CD4-positive, alpha-beta T cell (primary cell): Measurements from ENCODE around the gene ENC1. TPM values are rescaled to one million over a fixed set of nuclear protein-coding genes. Genes with fewer than 3 reads are reported as not detected.

Experiments used
- ATAC-seq: fragments of 200-7000 bp; cut with Tn5 transposase; one replicate; pipeline ENCODE4 v1.10.0; 2022; ENCODE audit warnings: mild to moderate bottlenecking; ENCODE audit not compliant: poor library complexity
- CTCF ChIA-PET: fragments of 350-600 bp; sonication (Branson Sonifier 250); formaldehyde crosslinking; loops from one replicate; lab custom pipeline; 2021; ENCODE audit warnings: antibody characterized with exemption, inconsistent platforms; lab: Charles Lee
- POLR2A ChIA-PET: fragments of 350-600 bp; sonication (Branson Sonifier 250); formaldehyde crosslinking; loops from one replicate; lab custom pipeline; 2021; ENCODE audit warnings: antibody characterized with exemption, inconsistent platforms; lab: Charles Lee
- DNase-seq, 14 experiments: peaks; one replicate each; pipeline ENCODE4 v3.0.0-alpha.2; 2013 to 2020; ENCODE audit warnings: mixed read lengths in 2 of 14
- H3K27ac ChIP-seq, 2 donors: one replicate each; pipeline versions ENCODE4 v1.5.1 to v1.7.0; 2013; ENCODE audit warnings: low read length in 2 of 2, low read depth in 1 of 2, mild to moderate bottlenecking in 1 of 2
- H3K27me3 ChIP-seq, 2 experiments: 1 replicate in 1 of 2; 2 replicates in 1 of 2; pipeline versions ENCODE4 v1.6.1 to v1.7.0; 2013; ENCODE audit warnings: low read length in 2 of 2, control low read depth in 1 of 2, mild to moderate bottlenecking in 1 of 2, moderate library complexity in 1 of 2; ENCODE audit not compliant: insufficient read depth in 2 of 2, control insufficient read depth in 1 of 2
- H3K36me3 ChIP-seq: one replicate; pipeline ENCODE4 v1.6.1; 2013; ENCODE audit warnings: low read length, control low read depth; ENCODE audit not compliant: insufficient read depth
- H3K4me1 ChIP-seq: one replicate; pipeline ENCODE4 v1.6.1; 2013; ENCODE audit warnings: low read length, control low read depth; ENCODE audit not compliant: insufficient read depth
- H3K4me3 ChIP-seq: one replicate; pipeline ENCODE4 v1.5.1; 2013; ENCODE audit warnings: mild to moderate bottlenecking, low read length, moderate library complexity
- H3K9me3 ChIP-seq, 2 experiments: 1 replicate in 1 of 2; 2 replicates in 1 of 2; pipeline versions ENCODE4 v1.6.1 to v1.7.0; 2013; ENCODE audit warnings: low read length in 2 of 2, mild to moderate bottlenecking in 2 of 2, control low read depth in 1 of 2, moderate library complexity in 1 of 2; ENCODE audit not compliant: control insufficient read depth in 1 of 2, insufficient read depth in 1 of 2
- H3K27ac Mint-ChIP-seq: one replicate; pipeline ENCODE4 v1.8.0; 2020; ENCODE audit warnings: mixed read lengths
- H3K27me3 Mint-ChIP-seq: one replicate; pipeline ENCODE4 v1.8.0; 2021; ENCODE audit warnings: mixed read lengths
- H3K36me3 Mint-ChIP-seq: one replicate; pipeline ENCODE4 v1.8.0; 2021; ENCODE audit warnings: low read depth, mixed read lengths
- H3K4me1 Mint-ChIP-seq: one replicate; pipeline ENCODE4 v1.8.0; 2021; ENCODE audit warnings: low read depth, mixed read lengths
- H3K4me3 Mint-ChIP-seq: one replicate; pipeline ENCODE4 v1.8.0; 2020; ENCODE audit warnings: mild to moderate bottlenecking, mixed read lengths
- H3K9me3 Mint-ChIP-seq: one replicate; pipeline ENCODE4 v1.8.0; 2020; ENCODE audit warnings: mixed read lengths
- CTCF ChIP-seq: fragments of 200-600 bp; IDR thresholded peaks from one replicate; pipeline ENCODE4 v1.8.0; 2022; ENCODE audit warnings: antibody characterized with exemption, mild to moderate bottlenecking
- intact Hi-C, 2 experiments: fragments of 100-400 bp; cut with DNase I in 1 of 2; cut with micrococcal nuclease in 1 of 2; formaldehyde crosslinking; loops; one replicate each; pipeline versions ENCODE4 v1.15.1 to v1.9.0; 2023 to 2025; cut with DNase I, micrococcal nuclease
- total RNA-seq, 174 experiments: library from RNA in 2 of 174; stranded (reverse) in 2 of 174; gene quantifications; one replicate each; pipeline ENCODE4 v1.2.3 and lab custom pipeline; 2021 to 2026

Gene ENC1
- total RNA-seq, 2 experiments from 2014 or later: 39.6 to 40.1 TPM

- no peak for TF ChIP-seq CTCF
These were observed 26.9 kb upstream of the ENC1 start for GRCh38 chr5:74667396-74667795.

GRCh38 chr5:74665816-74666215 lies 25.3 kb upstream of the ENC1 start:
- DNase-seq (no peak), ATAC-seq (no peak)
- Mint-ChIP-seq H3K27ac (no peak overlapping the region), H3K27me3 (peaks cover 12% of the 10 kb centered on the region), H3K9me3 (no peaks in the 10 kb centered on the region), H3K36me3 (no peaks in the 10 kb centered on the region), H3K4me1 (no peaks in the 10 kb centered on the region), H3K4me3 (no peak overlapping the region)
- intact Hi-C loops: no loop called here
- no peaks in the 10 kb centered on the region for H3K4me1 ChIP-seq
- H3K27ac ChIP-seq: no peak overlapping the region
- no peak overlapping the region for H3K4me3 ChIP-seq
- no peak for TF ChIP-seq CTCF
- ChIA-PET POLR2A (no interaction called here), CTCF (no interaction called here)
- peaks cover 0 to 5% of the 10 kb centered on the region in 2 experiments for H3K27me3 ChIP-seq
- no peaks in the 10 kb centered on the region for H3K36me3 ChIP-seq
- peaks cover 0 to 6% of the 10 kb centered on the region in 2 experiments for H3K9me3 ChIP-seq

More at GRCh38 chr5:74667396-74667795, 26.9 kb upstream of the ENC1 start:
- no peaks in the 10 kb centered on the region for H3K9me3 Mint-ChIP-seq
- CTCF ChIA-PET: no interaction called here
- peaks cover 11% of the 10 kb centered on the region for H3K27me3 Mint-ChIP-seq
- Histone ChIP-seq H3K9me3 (peaks cover 0 to 6% of the 10 kb centered on the region in 2 experiments), H3K27ac (no peak overlapping the region), H3K4me3 (no peak overlapping the region), H3K36me3 (no peaks in the 10 kb centered on the region), H3K27me3 (peaks cover 0 to under 1% of the 10 kb centered on the region in 2 experiments), H3K4me1 (no peaks in the 10 kb centered on the region)
- no peak for ATAC-seq
- H3K4me3 Mint-ChIP-seq: no peak overlapping the region
- intact Hi-C loops: no loop called here
- no peaks in the 10 kb centered on the region for H3K36me3 Mint-ChIP-seq
- POLR2A ChIA-PET: no interaction called here
- no peak overlapping the region for H3K27ac Mint-ChIP-seq
- DNase-seq: no peak
- no peaks in the 10 kb centered on the region for H3K4me1 Mint-ChIP-seq

- peaks cover 18% of the 10 kb centered on the region for H3K27me3 Mint-ChIP-seq
- ATAC-seq (no peak), DNase-seq (no peak)
- H3K27ac ChIP-seq: no peak overlapping the region
- intact Hi-C loops: no loop called here
- no peaks in the 10 kb centered on the region for H3K4me1 ChIP-seq
- peaks cover 0 to 5% of the 10 kb centered on the region in 2 experiments for H3K27me3 ChIP-seq
- TF ChIP-seq CTCF: no peak
- H3K27ac Mint-ChIP-seq: no peak overlapping the region
- H3K4me3 ChIP-seq: no peak overlapping the region
- no peak overlapping the region for H3K4me3 Mint-ChIP-seq
- ChIA-PET CTCF (no interaction called here), POLR2A (no interaction called here)
- no peaks in the 10 kb centered on the region for H3K4me1 Mint-ChIP-seq
- no peaks in the 10 kb centered on the region for H3K36me3 ChIP-seq
- no peaks in the 10 kb centered on the region for H3K9me3 Mint-ChIP-seq
- peaks cover 0 to under 1% of the 10 kb centered on the region in 2 experiments for H3K9me3 ChIP-seq
- no peaks in the 10 kb centered on the region for H3K36me3 Mint-ChIP-seq
These were observed 24.7 kb upstream of the ENC1 start for GRCh38 chr5:74665273-74665672.
